GM19455 (cell line): ENCODE measurements around the gene WDR90.

ENCODE experiments used
- ATAC-seq: cut with Tn5 transposase; IDR thresholded peaks from one replicate; pipeline ENCODE4 v1.9.1; 2021; ENCODE audit not compliant: unreplicated experiment

Gene WDR90

DNA sequence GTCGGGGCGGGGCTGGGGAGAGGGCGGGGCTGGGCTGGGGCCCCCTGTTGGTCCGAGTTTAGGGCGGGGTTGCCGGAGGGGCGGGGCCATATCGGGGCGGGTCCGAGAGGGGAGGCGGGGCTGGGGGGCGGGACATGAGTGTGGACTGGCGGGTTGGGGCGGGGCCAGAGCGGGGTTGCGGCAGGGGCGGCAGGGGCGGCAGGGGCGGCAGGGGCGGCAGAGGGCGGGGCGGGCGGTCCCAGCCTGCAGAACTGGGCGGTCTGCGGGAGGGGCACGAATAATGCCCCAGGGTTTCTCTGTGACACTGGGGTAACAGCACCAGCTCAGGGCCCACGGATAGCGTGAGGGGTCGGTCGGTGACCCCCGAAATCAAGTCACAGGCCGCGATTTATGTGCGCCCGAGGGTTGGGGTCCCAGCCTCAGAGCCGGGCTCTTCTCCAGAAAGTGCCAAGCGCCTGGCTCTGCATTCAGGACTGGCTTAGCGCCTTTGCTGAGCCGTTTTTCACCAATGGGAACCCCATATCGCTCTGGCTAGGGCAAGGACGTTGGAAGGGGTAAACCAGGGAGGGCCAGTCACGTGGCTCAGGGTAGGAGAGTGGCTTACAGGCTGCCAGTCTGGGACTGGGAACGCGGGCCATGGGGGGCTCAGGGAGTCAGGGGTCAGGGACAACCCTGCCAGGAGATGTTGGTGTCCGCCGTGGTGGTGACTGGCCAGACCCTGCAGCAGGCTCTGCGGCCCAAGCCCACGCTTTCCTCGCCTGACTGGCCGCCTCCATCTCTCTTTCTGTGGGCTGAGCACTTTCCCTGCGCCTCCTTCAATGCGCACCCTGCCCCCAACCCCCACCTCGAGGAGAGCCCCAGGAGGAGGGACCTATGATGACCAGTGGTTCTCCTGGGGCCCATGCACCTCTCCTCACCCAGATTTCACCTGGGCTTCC, 11.8 kb upstream of the WDR90 start:
- no peak for ATAC-seq

DNA sequence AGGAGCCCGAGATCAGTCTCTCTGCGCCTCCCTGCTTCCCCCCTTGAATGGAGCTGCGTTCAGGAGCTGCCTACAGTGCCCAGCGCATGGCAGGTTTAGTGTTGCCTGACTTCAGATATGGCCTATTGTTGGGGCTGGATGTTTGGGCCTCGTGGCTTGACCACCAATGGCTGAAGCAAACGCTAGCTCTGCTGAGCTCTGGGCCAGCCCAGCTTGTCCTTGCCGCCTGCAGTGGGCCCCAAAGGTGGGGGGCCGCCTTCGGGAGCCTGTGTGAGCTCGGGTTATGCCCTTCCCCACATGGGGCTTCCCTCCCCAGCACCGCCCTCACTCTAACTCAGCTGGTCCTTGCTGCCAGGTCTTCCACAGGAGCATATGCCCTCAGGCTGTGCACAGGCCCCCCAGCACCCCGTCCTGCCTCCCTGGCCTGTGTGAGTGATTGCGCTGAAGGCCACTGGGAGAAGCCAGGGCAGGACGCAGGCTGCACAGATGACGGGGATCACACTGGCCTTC, 11.1 kb upstream of the WDR90 start:
- ATAC-seq, result no peak

DNA sequence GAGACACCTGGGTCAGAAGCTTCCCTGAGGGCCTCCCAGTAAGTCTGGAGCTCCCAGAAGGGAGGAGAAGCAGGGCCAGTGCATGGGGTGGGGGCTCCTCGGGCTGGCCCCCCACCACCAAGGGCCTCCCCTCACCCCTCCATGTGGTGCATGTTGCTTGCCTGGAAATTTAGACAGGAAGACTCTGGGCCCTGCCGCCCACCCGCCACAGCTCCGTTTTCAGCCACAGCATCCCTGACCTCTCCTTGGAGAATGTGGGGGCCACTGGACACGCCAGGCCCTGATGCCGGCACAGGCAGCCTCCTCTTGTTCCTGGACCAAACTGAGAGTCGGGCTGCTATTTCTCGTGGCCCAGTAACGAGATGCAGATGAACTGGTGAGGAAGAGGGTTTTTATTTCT, 10.3 kb upstream of the WDR90 start:
- no peak for ATAC-seq

DNA sequence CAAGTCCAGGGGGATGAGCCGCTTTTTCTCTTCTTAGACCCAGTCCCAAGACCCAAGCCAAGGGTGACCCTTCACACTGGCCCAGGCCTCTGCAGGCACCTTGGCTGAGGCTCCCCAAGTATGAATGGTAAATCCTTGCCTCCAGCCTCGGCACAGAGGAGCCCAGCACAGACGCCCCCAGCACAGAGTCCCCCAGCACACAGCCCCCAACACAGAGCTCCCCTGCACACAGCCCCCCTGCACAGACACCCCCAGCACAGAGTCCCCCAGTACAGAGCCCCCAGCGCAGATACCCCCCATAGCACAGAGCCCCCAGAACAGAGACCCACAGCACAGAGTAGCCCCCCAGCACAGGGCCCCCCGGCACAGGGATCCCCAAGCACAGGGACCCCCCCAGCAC, 8.6 kb upstream of the WDR90 start:
- ATAC-seq, result no peak

DNA sequence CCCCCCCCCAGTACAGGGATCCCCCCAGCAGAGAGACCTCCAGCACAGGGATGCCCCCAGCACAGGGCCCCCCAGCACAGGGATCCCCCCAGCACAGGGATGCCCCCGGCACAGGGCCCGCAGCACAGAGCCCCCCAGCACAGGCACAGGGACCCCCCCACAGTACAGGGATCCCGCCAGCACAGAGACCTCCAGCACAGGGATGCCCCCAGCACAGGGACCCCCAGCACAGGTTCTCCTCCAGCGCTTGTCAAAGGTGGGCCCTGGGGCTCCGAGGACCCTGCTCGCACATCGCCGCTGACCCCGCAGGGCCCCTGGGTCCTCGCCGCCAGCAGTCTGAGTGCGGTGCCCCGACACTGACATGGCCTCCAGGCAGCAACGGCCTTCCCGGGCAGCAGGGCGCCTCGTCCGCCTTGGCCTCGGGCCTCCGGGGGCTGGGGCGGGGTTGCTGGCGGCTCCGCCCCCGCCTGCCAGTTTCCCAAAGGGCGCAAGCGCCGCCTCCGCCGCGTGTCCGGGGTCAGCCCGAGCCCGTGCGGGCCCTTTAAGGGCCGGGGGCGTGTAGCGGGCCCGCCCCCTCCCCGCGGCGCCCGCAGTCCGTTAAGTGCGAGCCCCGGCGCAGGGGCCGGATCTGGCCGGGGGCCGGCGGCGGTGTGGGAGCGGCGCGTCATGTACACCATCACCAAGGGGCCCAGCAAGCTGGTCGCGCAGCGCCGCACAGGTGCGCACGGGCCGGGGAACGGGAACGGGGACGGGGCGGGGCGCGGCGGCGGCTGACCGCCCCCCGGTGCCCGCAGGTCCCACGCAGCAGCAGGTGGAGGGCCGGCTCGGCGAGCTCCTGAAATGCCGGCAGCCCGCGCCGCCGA, 7.6 kb upstream of the WDR90 start, which contains the start of gene MCRIP2:
MCRIP2 (plus strand) TSS at position 503 of the 863 bp plus-strand sequence; CDS start at position 667, 164 bp downstream.
- no peak for ATAC-seq

DNA sequence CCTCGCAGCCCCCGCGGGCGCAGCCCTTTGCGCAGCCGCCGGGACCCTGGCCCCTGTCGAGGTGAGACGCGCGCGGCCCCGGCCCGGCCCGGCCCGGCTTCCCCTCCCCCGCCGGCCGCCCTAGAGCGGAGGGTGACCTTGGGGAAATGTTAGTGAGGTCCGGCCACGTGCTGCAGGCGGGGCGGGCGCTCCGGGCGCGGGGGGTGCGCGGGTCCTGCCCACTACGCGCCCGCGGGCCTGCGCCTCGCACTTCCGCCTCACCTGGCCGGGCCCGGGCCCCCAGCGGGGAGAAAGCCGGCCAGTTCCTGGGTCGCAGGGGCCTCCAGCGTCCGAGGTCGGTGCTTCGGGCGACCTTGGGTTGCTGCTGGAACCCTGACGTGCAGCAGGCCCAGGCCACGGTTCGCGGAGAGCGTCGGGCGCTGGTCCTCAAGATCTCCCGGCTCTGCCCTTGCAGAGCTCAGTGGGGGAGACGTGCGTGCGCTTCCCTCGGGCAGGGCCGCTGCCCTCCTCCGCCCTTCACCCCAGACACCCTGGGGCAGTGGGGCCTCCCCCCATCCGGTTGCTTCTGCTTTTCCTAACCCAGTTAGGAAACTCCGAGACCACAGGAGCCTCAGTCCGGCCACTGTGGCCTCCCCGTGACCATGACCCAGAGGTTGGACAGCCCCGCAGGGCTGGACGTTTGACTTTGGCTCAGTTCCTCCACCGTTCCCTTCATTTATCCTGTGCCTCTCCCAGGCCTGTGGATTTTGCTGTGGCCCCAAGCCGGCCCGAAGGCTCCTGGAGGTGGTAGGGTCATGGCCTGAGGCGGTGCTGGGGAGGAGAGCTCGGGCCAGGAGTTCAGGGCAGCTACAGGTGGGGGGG, 6.7 kb upstream of the WDR90 start:
- no peak for ATAC-seq

DNA sequence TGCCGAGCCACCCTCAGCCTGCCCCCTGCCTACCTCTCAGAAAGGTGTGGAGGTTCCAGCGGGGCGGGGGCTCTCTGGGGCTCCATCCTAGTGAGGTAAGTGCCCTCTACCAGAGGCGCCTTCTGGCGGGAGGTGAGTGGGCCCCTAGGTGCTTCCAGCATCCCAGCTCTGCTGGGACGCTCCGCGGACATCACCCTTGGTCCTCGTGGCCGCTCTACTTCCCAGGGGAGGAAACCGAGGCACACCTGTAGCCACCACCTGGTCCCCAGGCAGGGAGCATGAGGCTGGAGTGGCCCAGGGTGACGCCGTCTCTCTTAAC, 6.2 kb upstream of the WDR90 start:
- no peak for ATAC-seq

DNA sequence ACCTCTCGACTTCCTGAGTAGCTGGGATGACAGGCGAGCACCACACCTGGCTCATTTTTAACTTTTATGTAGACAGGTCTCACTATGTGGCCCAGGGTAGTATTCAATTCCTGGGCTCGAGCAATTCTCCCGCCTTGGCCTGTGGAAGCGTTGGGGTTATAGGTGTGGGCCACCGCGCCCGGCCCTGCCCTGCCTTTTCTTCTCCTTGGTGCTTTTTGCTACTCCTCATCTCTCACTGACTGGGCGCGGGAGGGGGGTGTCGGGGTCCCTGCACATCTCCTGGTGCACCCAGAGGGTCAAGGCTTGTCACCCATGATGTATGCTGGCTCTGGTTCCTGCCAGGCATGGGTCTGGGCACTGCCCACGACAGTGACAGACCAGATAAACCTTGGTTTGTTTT, 4.6 kb upstream of the WDR90 start:
- ATAC-seq, result no peak

DNA sequence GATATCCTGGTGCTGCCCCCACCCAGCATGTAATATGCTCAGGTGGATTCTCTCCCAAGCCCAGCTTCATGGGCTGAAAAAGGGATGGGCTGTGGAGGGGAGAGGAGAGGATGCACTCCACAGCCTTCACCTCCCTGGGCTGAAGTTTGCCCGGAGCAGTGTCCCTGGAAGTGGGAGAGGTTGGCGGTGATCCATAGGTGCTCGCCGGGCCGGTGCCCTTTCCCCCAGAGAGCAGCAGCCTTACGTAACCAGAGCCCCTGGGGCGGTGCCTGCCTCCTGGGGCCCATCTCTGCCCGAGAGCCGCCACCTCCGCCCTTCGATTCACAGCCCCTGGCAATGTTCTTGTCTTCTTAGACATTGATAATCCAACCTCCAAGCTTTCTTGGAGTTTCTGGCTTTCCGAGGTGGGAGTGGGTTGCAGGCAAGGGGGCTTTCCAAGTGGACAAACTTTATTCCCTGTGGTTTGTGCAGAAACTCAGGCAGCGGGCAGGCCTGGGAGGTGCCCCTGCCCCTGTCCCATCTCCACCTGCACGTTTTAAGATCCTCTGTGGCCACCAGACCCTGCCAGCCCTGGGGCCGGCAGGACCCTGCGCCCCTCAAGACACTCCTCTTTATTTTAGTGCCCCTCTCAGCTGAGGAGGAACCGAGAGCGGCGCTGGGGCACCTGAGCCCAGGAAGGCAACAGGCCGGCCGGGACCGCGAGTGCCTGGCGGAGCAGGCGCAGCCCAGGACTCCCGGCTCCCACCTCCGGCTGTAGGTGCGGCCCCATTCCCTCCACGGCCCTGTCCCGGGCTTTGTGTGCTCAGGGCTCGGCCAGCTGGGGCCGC, 3.1 kb upstream of the WDR90 start:
- ATAC-seq, result no peak

DNA sequence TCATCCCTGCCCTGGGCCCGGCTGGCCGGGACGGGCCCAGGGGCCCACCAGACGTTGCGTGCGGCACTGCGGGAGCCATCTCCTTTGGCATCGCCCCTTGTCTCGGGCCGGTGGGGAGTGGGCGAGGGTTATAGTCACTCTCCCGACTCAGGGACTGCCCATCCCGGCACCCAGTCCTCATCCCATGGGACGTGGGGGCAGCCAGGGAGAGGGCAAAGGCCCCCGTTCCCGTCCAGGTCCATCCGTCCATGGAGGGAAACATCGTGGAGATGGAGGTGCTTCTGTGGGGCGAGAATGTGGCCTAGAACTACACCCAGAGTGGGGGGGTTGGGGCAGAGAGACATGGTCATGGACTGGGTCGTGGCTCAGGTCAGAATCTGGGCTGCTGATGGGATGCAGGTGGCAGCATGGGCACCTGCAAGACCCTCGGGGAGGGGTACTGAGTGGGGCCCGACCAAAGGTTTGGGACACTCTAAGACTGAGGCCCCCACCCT, 2.4 kb upstream of the WDR90 start:
- ATAC-seq, result no peak

DNA sequence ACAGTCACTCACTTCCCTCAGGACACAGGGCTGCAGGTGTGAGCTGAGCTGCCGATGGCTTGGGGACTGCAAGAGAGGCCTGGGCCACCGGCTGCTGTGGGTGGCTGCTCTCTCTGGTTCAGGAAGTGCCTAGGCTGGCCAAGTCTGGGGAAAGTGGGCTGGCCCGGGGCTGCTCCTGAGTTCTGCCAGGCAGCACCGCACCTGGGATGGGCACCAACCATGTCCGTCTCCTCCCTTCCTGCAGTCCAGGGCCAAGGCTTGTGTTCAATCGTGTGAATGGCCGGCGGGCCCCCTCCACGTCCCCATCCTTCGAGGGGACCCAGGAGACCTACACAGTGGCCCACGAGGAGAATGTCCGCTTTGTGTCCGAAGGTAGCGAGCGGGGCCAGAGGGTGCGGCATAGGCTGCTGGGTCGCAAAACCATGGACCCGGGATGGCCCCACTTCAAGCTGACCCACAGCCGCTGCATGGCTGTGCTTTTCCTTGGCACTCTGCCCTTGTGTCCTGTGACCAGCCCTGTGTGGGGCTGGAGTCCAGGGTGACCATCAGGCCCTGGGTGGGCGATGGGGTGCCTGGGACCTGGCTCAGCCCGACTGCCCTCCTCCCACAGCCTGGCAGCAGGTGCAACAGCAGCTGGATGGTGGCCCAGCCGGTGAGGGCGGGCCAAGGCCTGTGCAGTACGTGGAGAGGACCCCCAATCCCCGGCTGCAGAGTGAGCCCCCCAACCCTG, 1.8 kb upstream of the WDR90 start:
- ATAC-seq, result no peak

DNA sequence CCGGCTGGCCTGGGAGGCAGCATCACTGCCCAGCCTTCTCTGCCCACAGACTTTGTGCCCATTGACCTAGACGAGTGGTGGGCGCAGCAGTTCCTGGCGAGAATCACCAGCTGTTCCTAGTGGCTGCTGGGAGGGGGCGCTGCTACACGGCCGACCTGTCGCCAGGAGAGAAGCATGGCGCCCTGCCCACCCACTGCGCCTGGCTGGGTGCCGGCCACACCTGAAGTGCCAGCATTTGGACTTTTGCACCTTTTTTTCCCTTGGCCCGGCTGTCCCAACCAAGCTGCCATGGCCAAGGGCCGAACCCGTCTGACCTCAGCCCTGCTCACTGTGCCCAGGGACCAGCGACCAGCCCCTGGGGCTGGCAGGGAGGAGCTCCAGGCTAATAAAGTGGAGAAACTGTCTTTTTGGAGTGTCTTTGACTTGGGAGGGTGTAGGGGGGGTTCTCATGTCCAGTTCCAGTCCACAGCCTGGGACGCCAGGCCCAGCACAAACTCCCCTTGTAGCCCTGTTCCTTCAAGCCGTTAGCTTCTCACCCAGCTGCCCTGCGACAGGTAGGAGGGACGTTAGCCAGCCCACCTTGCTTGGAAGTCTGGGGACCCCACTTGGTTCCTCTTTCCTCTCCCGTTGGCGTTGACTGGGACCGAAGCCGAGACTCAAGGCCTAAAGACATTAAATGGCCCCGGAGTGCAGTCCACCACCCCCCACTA, 939 bp upstream of the WDR90 start:
- ATAC-seq, result no peak

DNA sequence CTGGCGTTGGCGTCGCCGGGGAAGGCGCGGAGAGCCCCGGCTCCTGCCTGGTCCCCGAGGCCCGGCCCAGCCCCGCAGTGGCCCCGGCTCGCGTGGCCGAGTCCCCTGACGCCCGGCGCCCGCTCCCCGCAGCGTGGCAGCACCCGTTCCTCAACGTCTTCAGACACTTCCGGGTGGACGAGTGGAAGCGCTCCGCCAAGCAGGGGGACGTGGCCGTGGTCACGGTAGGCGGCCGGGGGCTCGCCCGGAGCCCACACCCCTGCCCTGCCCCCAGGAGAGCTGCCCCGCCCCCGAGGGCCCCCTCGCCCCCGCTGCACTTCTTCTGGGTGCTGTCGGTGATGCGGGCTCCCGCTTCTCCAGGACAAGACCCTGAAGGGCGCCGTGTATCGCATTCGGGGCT, 466 bp downstream of the WDR90 start:
- peak; percentile 6 for ATAC-seq

DNA sequence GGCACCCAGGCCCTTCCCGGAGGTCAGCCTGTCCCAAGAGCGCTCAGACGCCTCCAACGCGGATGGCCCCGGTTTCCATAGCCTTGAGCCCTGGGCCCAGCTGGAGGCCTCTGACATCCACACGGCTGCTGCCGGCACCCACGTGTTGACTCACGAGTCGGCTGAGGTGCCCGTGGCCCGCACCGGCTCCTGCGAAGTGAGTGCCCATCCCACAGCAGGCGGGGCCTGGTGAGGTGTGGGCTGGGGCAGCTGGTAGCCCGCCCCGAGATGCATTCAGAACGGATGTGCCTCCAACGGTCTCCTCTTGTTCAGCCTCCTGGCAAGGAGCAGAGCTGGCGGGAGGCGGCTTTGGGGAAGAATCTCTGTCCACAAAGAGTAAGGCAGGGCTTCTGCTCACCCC, 2.7 kb downstream of the WDR90 start:
- ATAC-seq, result no peak

DNA sequence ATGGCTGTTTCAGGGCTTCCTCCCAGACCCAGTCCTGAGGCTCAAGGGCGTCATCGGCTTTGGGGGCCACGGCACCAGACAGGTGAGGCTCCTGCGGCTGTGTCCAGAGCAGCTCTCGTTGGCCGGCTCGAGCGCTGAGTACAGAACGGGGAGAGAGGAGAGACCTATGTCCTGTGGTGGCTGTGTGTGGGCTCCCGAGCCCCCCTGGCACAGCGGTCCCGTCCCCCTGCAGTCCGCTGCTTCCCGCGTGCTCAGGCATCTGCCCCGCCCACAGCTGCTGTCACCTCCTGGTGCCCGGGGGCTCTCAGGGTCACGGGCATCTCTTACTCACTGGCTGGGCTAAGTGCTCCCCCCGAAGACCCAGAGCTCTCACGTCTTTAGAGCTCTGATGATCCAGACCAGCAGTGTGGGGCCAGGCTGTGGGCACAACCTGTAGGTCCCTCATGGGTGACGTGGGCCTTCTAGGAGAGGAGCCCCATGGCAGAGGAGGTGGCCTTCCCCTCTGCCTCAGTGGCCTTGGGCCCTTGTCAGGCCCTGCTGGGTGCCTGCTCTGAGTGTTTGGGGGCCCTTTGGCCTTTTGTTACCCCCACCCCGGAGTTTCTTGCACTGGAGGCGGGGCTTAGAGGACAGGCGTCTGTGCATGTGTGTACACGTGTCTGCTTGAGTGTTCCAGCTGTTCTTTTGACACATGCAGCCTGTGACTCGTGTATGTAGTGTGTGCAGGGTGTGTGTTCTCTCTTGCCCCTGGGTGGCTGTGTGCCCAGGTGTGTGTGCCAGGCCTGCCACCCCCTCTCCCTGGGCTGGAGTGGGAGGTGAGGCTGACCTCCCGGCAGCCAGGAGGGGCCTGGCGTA, 3.5 kb downstream of the WDR90 start:
- no peak for ATAC-seq

DNA sequence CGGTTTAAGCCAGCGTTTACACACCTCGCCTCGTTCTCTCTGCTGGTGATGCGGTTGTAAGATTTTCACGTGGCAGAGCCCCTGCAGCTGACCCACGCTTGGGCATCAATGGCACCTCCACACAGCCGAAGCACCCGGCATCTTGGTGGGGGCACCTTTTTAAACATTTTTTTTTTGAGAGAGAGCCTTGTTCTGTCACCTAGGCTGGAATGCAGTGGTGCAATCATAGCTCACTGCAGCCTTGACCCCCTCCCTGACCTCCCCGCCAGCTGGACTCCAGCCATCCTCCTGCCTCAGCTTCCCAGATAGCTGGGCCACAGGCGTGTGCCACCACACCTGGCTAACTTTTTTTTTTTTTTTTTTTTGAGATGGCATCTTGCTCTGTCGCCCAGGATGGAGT, 4.9 kb downstream of the WDR90 start:
- no peak for ATAC-seq

DNA sequence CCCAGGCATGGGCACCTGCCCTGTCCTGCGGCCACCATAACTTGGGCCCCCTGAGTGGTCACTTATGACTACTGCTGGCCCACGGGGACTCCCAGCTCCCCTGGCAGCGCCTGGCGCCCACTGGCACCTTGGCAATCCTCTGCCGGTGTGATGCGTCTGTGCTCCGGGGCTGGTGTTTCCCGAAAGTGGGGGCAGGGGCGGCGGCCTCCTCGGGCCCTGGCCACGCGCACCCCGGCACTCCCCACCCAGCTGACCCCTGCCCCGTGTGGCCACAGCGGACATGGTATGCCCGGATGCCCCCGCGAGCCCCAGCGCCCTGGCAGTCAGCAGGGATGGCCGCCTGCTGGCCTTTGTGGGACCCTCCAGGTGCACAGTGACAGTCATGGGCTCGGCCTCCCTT, 8.3 kb downstream of the WDR90 start:
- no peak for ATAC-seq
